ENCODE measurements around the gene ABCA12. TPM values are rescaled to one million over a fixed set of nuclear protein-coding genes. Genes with fewer than 3 reads are reported as not detected.

The ABCA12 gene
- total and polyA plus RNA-seq, 2 donors (not counting 3 experiments of a cell fraction or from before 2014, with no cell fraction given) = not detected

DNA sequence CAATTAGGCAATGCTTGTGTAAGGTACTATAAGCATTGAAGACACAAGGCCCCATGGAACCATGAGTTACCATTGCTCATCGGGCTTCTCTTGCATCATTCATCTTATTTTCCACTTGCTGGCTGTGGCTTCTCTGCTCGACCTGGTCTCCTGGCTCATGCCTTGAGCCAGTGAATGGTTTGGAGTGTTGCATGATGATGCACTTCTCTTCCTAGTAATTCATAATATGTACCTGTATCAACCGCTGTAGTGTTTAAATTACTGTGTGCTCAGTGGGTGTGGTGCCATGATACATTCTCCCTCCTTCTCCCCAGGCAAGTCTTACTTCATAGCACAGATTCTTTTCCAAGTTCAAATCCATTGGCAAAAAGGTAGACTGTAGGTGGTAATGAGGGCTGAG lies 66.8 kb downstream of the ABCA12 start:
- H3K4me1 ChIP-seq (ENCODE audit: control insufficient read depth, extremely low read depth, insufficient read depth, low read length) = no peaks in the 10 kb centered on the region
- TF ChIP-seq EZH2 (IDR thresholded peaks at IDR 0.05; ENCODE audit: borderline replicate concordance, low read depth, low read length, severe bottlenecking) = no peak
- TF ChIP-seq JUN (IDR thresholded peaks at IDR 0.05; ENCODE audit: borderline replicate concordance, insufficient read depth, insufficient read length, low read depth) = no peak
- DNase-seq (ENCODE audit: low read depth, low spot score) = no peak
- no peak overlapping the region for H2AFZ ChIP-seq (ENCODE audit: low read depth, low read length)
- H3K79me2 ChIP-seq (ENCODE audit: control insufficient read depth, insufficient read depth, low read length) = no peaks in the 10 kb centered on the region
- ChIA-PET CTCF (no interaction called here), POLR2A (no interaction called here)
- no peak overlapping the region for H3K27ac ChIP-seq (ENCODE audit: insufficient read depth, low read depth, low read length)
- intact Hi-C loops (cut with micrococcal nuclease) (no loop called here), dilution Hi-C loops (cut with MboI; ENCODE audit: extremely low pct_ligation_motif_present, low sequenced_read_pairs) (no loop called here)
- no peaks in the 10 kb centered on the region for H3K27me3 ChIP-seq (ENCODE audit: control insufficient read depth in 2 of 2, insufficient read depth in 2 of 2, low read length in 2 of 2)
- no peak for FAIRE-seq
- no TSS peak for BruUV-seq (replicated peaks)
- H3K9me1 ChIP-seq (replicated peaks; ENCODE audit: control insufficient read depth, extremely low read depth, insufficient read depth, low read length) = no peaks in the 10 kb centered on the region
- no peak overlapping the region for H3K4me2 ChIP-seq (ENCODE audit: insufficient read depth, low read length)
- no peaks in the 10 kb centered on the region for H3K36me3 ChIP-seq (ENCODE audit: control insufficient read depth in 2 of 2, extremely low read depth in 1 of 2, insufficient read depth in 2 of 2, low read length in 2 of 2)
- H4K20me1 ChIP-seq (replicated peaks; ENCODE audit: control insufficient read depth, extremely low read depth, insufficient read depth, low read length) = no peaks in the 10 kb centered on the region
- H3K9me3 ChIP-seq (replicated peaks; ENCODE audit: control insufficient read depth, insufficient read depth, low read length) = no peaks in the 10 kb centered on the region
- no peak overlapping the region for H3K4me3 ChIP-seq (replicated peaks in 1 of 3; ENCODE audit: insufficient read depth in 1 of 3, low read depth in 1 of 3, low read length in 3 of 3)
- no peak overlapping the region for H3K9ac ChIP-seq (replicated peaks; ENCODE audit: extremely low read depth, insufficient read depth, low read length)

DNA sequence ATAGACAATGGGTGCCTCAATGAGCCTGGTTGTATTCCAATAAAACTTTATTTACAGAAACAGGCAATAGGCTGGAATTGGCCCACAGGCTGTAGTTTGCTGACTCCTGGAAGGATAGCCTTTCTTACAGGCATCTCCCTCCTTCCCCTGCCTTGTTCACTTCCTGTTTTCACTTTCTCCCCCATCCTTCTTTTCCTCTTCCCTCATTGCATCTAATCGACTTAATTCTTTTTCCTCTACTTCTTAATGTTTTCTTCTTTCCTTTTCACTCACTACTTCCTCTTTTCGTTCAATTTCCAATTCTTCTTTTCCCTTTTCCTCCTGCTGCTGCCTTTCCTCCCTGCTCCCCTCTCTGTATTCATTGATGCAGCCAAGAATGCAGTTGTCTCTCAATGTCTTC lies 70.0 kb downstream of the ABCA12 start:
- Histone ChIP-seq H3K9me3 (replicated peaks; ENCODE audit: control insufficient read depth, insufficient read depth, low read length) (no peaks in the 10 kb centered on the region), H3K36me3 (ENCODE audit: control insufficient read depth in 2 of 2, extremely low read depth in 1 of 2, insufficient read depth in 2 of 2, low read length in 2 of 2) (no peaks in the 10 kb centered on the region), H4K20me1 (replicated peaks; ENCODE audit: control insufficient read depth, extremely low read depth, insufficient read depth, low read length) (no peaks in the 10 kb centered on the region), H3K4me3 (replicated peaks in 1 of 3; ENCODE audit: insufficient read depth in 1 of 3, low read depth in 1 of 3, low read length in 3 of 3) (no peak overlapping the region), H3K4me1 (ENCODE audit: control insufficient read depth, extremely low read depth, insufficient read depth, low read length) (no peaks in the 10 kb centered on the region), H3K4me2 (ENCODE audit: insufficient read depth, low read length) (no peak overlapping the region), H2AFZ (ENCODE audit: low read depth, low read length) (no peak overlapping the region), H3K9me1 (replicated peaks; ENCODE audit: control insufficient read depth, extremely low read depth, insufficient read depth, low read length) (no peaks in the 10 kb centered on the region), H3K79me2 (ENCODE audit: control insufficient read depth, insufficient read depth, low read length) (no peaks in the 10 kb centered on the region), H3K9ac (replicated peaks; ENCODE audit: extremely low read depth, insufficient read depth, low read length) (no peak overlapping the region), H3K27me3 (ENCODE audit: control insufficient read depth in 2 of 2, insufficient read depth in 2 of 2, low read length in 2 of 2) (no peaks in the 10 kb centered on the region), H3K27ac (ENCODE audit: insufficient read depth, low read depth, low read length) (no peak overlapping the region)
- intact Hi-C loops (cut with micrococcal nuclease) (no loop called here), dilution Hi-C loops (cut with MboI; ENCODE audit: extremely low pct_ligation_motif_present, low sequenced_read_pairs) (no loop called here)
- POLR2A ChIA-PET = no interaction called here
- FAIRE-seq (no peak), DNase-seq (ENCODE audit: low read depth, low spot score) (no peak)
- TF ChIP-seq JUN (IDR thresholded peaks at IDR 0.05; ENCODE audit: borderline replicate concordance, insufficient read depth, insufficient read length, low read depth) (no peak), POLR2AphosphoS5 (IDR thresholded peaks at IDR 0.05; ENCODE audit: insufficient read depth, low read depth, low read length) (no peak), EZH2 (IDR thresholded peaks at IDR 0.05; ENCODE audit: borderline replicate concordance, low read depth, low read length, severe bottlenecking) (no peak), MYC (IDR thresholded peaks at IDR 0.05; ENCODE audit: low read depth, low read length) (no peak)
- TF ChIP-seq, protein P1, sequence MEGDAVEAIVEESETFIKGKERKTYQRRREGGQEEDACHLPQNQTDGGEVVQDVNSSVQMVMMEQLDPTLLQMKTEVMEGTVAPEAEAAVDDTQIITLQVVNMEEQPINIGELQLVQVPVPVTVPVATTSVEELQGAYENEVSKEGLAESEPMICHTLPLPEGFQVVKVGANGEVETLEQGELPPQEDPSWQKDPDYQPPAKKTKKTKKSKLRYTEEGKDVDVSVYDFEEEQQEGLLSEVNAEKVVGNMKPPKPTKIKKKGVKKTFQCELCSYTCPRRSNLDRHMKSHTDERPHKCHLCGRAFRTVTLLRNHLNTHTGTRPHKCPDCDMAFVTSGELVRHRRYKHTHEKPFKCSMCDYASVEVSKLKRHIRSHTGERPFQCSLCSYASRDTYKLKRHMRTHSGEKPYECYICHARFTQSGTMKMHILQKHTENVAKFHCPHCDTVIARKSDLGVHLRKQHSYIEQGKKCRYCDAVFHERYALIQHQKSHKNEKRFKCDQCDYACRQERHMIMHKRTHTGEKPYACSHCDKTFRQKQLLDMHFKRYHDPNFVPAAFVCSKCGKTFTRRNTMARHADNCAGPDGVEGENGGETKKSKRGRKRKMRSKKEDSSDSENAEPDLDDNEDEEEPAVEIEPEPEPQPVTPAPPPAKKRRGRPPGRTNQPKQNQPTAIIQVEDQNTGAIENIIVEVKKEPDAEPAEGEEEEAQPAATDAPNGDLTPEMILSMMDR (IDR thresholded peaks at IDR 0.05; ENCODE audit: extremely low read depth in 1 of 2, insufficient read depth in 1 of 2, low read depth in 1 of 2, low read length in 2 of 2) = no peak
- no TSS peak for BruUV-seq (replicated peaks)
- CTCF ChIA-PET = no interaction called here

All from endothelial cell of umbilical vein (primary cell).